B cell (primary cell): ENCODE data around the gene COL16A1.

Source experiments
- CTCF ChIP-seq: fragments of 200-600 bp; IDR thresholded peaks from one replicate; pipeline ENCODE4 v1.8.0; 2022; ENCODE audit warnings: antibody characterized with exemption, mild to moderate bottlenecking
- EZH2 ChIP-seq: IDR thresholded peaks from 2 replicates; pipeline ENCODE4 v1.6.1; 2012; ENCODE audit warnings: borderline replicate concordance, low read depth, mild to moderate bottlenecking, moderate library complexity, low read length; ENCODE audit not compliant: insufficient read depth, poor library complexity, severe bottlenecking

GRCh38 chr1:31704271-31705079, 658 bp upstream of the COL16A1 start:
- TF ChIP-seq CTCF (no peak), EZH2 (no peak)
